Transverse colon (tissue), 4 donors: ENCODE measurements around the gene BRIP1. TPM values are rescaled to one million over a fixed set of nuclear protein-coding genes. Genes with fewer than 3 reads are reported as not detected.

ENCODE experiments used
- DNase-seq: peaks from one replicate; pipeline ENCODE4 v3.0.0-alpha.2; 2019
- H3K27ac ChIP-seq, 4 donors: fragments of 200-600 bp; sonication (generic); 2 replicates each; pipeline ENCODE4 v1.5.1; 2016 to 2018; ENCODE audit warnings: inconsistent platforms in 4 of 4
- H3K27me3 ChIP-seq: fragments of 200-600 bp; sonication (generic); 2 replicates; pipeline ENCODE4 v1.5.1; 2017; ENCODE audit warnings: inconsistent platforms
- H3K36me3 ChIP-seq, 4 donors: fragments of 200-600 bp; sonication (generic); 2 replicates each; pipeline ENCODE4 v1.5.1; 2017 to 2019; ENCODE audit warnings: inconsistent platforms in 4 of 4
- H3K4me1 ChIP-seq, 4 donors: fragments of 200-600 bp; sonication (generic); 2 replicates each; pipeline ENCODE4 v1.5.1; 2017 to 2020; ENCODE audit warnings: inconsistent platforms in 4 of 4
- H3K4me3 ChIP-seq, 4 donors: fragments of 200-600 bp; sonication (generic); 1 replicate in 1 of 4; 2 replicates in 3 of 4; pipeline versions ENCODE4 v1.5.1 to v1.6.1; 2017 to 2019; ENCODE audit warnings: inconsistent platforms in 4 of 4
- H3K9me3 ChIP-seq, 2 donors: fragments of 200-600 bp; sonication (generic); 2 replicates each; pipeline ENCODE4 v1.5.1; 2017 to 2019; ENCODE audit warnings: inconsistent platforms in 2 of 2
- CTCF ChIP-seq, 5 experiments: fragments of 200-600 bp in 3 of 5; fragments of 450-650 bp in 2 of 5; sonication (generic) in 3 of 5; IDR thresholded peaks; 1 replicate in 2 of 5; 2 replicates in 3 of 5; pipeline ENCODE4 v1.5.1; 2016 to 2017; ENCODE audit warnings: antibody characterized with exemption in 5 of 5, inconsistent platforms in 3 of 5, mild to moderate bottlenecking in 2 of 5, moderate library complexity in 1 of 5
- EP300 ChIP-seq: sonication (generic); formaldehyde crosslinking; IDR thresholded peaks from one replicate; pipeline ENCODE4 v1.6.1; 2017; ENCODE audit warnings: antibody characterized with exemption, low read depth
- POLR2A ChIP-seq: fragments of 450-650 bp; IDR thresholded peaks from one replicate; pipeline ENCODE4 v1.6.1; 2016; ENCODE audit warnings: antibody characterized with exemption, mild to moderate bottlenecking, moderate library complexity
- POLR2AphosphoS5 ChIP-seq, 3 donors: sonication (generic); formaldehyde crosslinking; IDR thresholded peaks; one replicate each; pipeline ENCODE4 v1.6.1; 2016; ENCODE audit warnings: antibody characterized with exemption in 3 of 3
- WGBS, 2 donors: methylation state at CpG; one replicate each; pipeline ENCODE4 v1.1.5; 2018; ENCODE audit warnings: low coverage in 1 of 2; 5-methylcytosine and 5-hydroxymethylcytosine counted together
- in situ Hi-C, 4 donors: fragments of 200-750 bp; cut with MboI; loops; one replicate each; pipeline versions ENCODE4 v1.15.0 to v1.15.1; 2017; ENCODE audit warnings: low sequenced_read_pairs in 3 of 4, low pct_ligation_motif_present in 1 of 4, low pct_unique_long_range_greater_than_20kb in 1 of 4
- intact Hi-C: fragments of 100-400 bp; cut with DNase I; formaldehyde crosslinking; loops from one replicate; pipeline ENCODE4 v1.15.1; 2023; ENCODE audit warnings: low total_unique reads
- total RNA-seq, 4 donors: library from RNA; depleted of rRNA; stranded (reverse); fragments of >200 nt; gene quantifications; one replicate each; pipeline ENCODE4 v1.1.0, GENCODE V29; 2016

Gene BRIP1
- total RNA-seq, 4 donors from 2014 or later: 0.80 to 1.9 (median 1.2) TPM

- no peaks in the 10 kb centered on the region for H3K36me3 ChIP-seq
- no peaks in the 10 kb centered on the region for H3K9me3 ChIP-seq
- H3K4me3 ChIP-seq: no peak overlapping the region
- no peak overlapping the region for H3K27ac ChIP-seq
- DNase-seq: no peak
- in situ Hi-C loops: loop anchor here in 1 of 4 donors (25.0 kb wide), 1 partner anchor 98 kb away; no protein-coding TSS in a partner anchor
- H3K4me1 ChIP-seq: no peaks in the 10 kb centered on the region
- intact Hi-C loops: no loop called here
- no peak for TF ChIP-seq EP300
- no peak for TF ChIP-seq CTCF (IDR thresholded peaks at IDR 0.05)
- TF ChIP-seq POLR2A: no peak
- no peak for TF ChIP-seq POLR2AphosphoS5 (IDR thresholded peaks at IDR 0.05)
- no peaks in the 10 kb centered on the region for H3K27me3 ChIP-seq
Observed at GRCh38 chr17:61739002-61739401, 124.3 kb downstream of the BRIP1 start.

GRCh38 chr17:61738249-61738648, 125.1 kb downstream of the BRIP1 start:
- Histone ChIP-seq H3K4me3 (no peak overlapping the region), H3K27me3 (no peaks in the 10 kb centered on the region), H3K9me3 (no peaks in the 10 kb centered on the region), H3K4me1 (no peaks in the 10 kb centered on the region), H3K27ac (no peak overlapping the region), H3K36me3 (no peaks in the 10 kb centered on the region)
- in situ Hi-C loops: loop anchor here in 1 of 4 donors (25.0 kb wide), 1 partner anchor 99 kb away; no protein-coding TSS in a partner anchor
- no peak for DNase-seq
- intact Hi-C loops: no loop called here
- TF ChIP-seq CTCF (IDR thresholded peaks at IDR 0.05) (no peak), POLR2AphosphoS5 (IDR thresholded peaks at IDR 0.05) (no peak), EP300 (no peak), POLR2A (no peak)

GRCh38 chr17:61737820-61738219, 125.5 kb downstream of the BRIP1 start:
- TF ChIP-seq POLR2A: no peak
- TF ChIP-seq POLR2AphosphoS5 (IDR thresholded peaks at IDR 0.05): no peak
- no peak for TF ChIP-seq CTCF (IDR thresholded peaks at IDR 0.05)
- no peak for TF ChIP-seq EP300
- no peaks in the 10 kb centered on the region for H3K9me3 ChIP-seq
- no peaks in the 10 kb centered on the region for H3K4me1 ChIP-seq
- in situ Hi-C loops (loop anchor here in 1 of 4 donors (25.0 kb wide), 1 partner anchor 99 kb away; no protein-coding TSS in a partner anchor), intact Hi-C loops (no loop called here)
- no peaks in the 10 kb centered on the region for H3K27me3 ChIP-seq
- no peak for DNase-seq
- H3K27ac ChIP-seq: no peak overlapping the region
- H3K4me3 ChIP-seq: no peak overlapping the region
- no peaks in the 10 kb centered on the region for H3K36me3 ChIP-seq
- 97 to 100% methylated on average over 4 of the region's 4 CpGs for WGBS, 2 donors

- TF ChIP-seq POLR2A (no peak), POLR2AphosphoS5 (IDR thresholded peaks at IDR 0.05) (no peak), CTCF (IDR thresholded peaks at IDR 0.05) (no peak), EP300 (no peak)
- H3K9me3 ChIP-seq: no peaks in the 10 kb centered on the region
Observed at GRCh38 chr17:61736438-61736837, 126.9 kb downstream of the BRIP1 start.

More at GRCh38 chr17:61736438-61736837, 126.9 kb downstream of the BRIP1 start:
- H3K36me3 ChIP-seq: no peaks in the 10 kb centered on the region
- no peak overlapping the region for H3K4me3 ChIP-seq
- H3K4me1 ChIP-seq: no peaks in the 10 kb centered on the region
- in situ Hi-C loops (loop anchor here in 1 of 4 donors (25.0 kb wide), 1 partner anchor 101 kb away; no protein-coding TSS in a partner anchor), intact Hi-C loops (no loop called here)
- H3K27ac ChIP-seq: no peak overlapping the region
- DNase-seq: no peak
- H3K27me3 ChIP-seq: no peaks in the 10 kb centered on the region
